GM19240 (cell line): ENCODE results near the gene SLC38A9.

Source experiments
- DNase-seq: peaks from one replicate; pipeline ENCODE4 v3.0.0; 2011; ENCODE audit warnings: low spot score; ENCODE audit not compliant: insufficient read length

Gene SLC38A9

DNA sequence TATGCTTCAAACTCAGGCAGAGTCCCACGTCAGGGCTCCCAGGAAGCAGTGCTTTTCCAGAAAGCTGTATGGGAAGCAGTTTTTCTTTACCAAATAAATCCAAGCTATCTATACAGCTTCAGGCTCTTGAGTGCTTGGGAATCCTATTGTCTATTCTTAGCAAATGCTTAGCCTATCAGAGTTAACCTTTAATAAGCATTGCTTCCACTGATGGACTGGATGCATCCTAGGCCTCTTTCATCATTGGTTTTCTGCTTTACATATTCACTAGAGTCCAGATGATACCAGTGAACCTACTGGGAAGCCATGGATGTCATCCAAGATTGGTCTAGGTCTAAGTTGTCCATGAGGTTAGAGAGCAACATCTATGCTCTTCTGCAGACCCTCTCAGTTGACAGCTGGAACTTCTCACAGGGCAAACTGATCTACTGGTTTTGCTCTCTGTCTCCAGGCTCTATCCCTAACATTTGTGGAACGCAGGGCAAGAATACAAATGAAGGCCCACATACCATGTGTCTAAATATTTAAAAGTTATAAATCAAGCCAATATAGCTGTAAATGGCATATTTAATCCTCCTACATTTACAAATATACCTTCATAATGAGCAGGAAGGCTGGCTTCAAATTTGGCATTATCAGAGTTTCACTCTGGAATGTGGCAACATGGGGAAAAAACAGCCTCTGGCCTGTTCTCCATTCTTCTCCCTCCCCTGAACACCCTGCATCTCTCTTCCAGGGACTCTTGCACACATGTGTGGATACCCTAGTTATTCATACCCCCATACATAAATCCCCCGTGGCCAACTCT, 127.5 kb downstream of the SLC38A9 start:
- DNase-seq, result no peak

DNA sequence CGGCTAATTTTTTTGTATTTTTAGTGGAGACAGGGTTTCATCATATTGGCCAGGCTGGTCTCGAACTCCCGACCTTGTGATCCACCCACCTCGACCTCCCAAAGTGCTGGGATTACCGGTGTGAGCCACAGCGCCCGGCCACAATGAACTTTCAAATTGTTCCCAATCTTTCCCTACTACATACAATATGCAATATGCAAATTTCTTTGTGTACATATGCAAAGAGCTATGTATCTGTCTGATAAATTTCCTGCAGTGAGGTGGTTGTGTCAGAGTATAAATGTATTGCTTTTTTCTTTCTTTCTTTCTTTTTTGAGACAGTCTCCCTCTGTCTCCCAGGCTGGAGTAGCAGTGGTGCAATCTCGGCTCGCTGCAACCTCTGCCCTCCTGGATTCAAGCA, 128.5 kb downstream of the SLC38A9 start:
- DNase-seq, result no peak

DNA sequence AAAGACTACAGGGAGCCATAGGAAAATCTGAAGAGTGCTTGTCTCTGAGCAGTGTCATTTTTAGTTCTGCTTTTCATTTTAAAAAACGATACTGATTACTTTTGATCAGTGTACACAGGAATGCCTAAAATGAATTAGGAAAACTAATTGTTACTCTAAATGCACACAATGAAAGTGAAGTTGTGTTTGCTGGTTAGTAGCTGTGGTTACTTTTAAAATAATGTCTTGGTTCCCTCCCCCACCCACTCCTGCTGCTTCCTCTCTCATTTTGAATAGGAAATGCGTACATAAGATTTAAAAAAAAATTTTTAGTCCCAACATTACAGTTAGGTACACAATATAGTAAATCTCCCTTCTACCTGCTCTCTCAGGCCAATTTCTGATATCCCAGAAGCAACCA, 129.9 kb downstream of the SLC38A9 start:
- DNase-seq, result no peak

DNA sequence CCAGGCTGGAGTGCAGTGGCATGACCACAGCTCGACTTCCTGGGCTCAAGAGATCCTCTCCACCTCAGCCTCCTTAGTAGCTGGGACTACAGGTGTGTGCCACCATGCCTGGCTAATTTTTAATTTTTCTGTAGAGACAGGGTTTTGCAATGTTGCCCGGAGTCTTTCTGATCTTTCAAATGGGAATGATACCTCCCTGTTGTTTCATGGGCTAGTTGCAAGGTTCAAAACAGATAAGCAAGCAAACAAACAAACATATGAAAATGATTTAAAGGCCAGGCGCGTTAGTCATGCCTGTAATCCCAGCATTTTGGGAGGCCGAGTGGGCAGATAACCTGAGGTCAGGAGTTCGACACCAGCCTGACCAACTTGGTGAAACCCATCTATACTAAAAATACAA, 132.1 kb downstream of the SLC38A9 start:
- DNase-seq, result no peak

DNA sequence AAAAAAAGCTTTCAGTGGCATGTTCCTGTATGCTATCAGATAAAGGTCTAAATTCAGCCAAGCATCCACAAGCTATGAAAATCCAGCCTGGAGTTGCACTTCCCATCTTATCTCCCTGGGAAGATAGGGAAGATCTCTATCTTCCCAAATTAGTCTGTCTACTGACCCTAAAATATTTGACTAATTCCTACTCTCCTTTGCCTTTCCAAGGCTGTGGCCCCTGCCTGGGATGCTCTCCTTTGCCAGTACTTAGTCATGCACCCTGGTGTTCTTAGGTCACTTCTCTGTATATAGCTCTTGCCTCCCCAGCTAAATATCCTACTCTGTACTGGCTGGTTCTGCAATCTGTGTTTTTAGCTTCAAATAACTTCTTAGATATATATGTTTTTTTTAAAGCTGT, 133.4 kb downstream of the SLC38A9 start:
- no peak for DNase-seq

DNA sequence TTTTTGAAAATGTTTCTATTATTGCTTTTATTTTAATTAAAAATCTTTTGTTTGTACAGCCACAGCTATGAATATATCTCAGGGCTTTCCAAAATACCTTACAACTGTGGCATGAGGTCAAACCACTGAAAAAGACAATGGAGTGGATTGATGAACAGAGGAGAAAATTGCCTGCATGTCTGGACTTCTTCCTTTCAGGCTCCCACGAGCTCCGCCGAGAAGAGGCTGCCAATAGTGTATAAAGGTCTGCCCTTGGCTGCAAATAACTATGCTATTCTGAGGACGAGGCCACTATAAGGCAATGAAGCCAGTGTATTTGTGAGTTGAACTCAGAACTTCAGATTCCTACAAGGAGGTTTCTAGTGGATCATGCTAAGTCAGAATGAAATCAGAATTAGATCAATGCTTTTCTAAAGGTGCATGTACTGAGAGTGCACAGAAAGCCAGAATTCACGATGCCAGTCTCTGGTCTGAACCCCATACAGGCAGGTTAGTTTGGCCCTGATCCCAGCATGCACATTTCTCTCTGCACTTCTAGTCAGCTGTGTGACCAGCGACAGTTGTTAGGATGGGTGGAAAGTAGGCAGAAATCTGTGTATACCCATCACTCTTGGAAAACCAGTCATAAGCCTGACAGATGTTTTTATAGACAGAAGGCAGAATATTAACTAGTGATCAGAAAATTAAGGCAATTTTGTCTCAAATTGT, 134.6 kb downstream of the SLC38A9 start:
- no peak for DNase-seq

DNA sequence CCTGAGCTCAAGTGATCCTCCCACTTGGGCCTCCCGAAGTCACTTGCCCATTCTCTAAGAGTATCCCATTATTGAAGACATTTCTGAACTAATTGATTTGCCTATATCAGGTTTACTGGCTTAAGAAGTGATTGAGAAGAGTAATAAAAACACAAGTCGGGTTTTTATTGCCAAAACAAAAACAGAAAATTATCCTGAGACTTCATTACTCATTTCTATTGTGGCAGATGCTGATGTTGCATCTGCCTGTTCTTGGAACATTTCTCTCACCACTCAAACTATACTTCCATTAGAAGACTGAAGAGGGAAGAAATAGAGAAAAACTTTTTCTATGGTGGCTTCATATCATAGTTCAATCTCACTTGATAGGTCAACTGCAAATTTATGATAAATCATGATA, 135.5 kb downstream of the SLC38A9 start:
- DNase-seq, result no peak
